COR-L47 (cell line): Measurements from ENCODE around the gene GMDS.

Source experiments
- DNase-seq: peaks from one replicate; lab custom pipeline; 2025; lab: John Stamatoyannopoulos, UW

Gene GMDS

DNA sequence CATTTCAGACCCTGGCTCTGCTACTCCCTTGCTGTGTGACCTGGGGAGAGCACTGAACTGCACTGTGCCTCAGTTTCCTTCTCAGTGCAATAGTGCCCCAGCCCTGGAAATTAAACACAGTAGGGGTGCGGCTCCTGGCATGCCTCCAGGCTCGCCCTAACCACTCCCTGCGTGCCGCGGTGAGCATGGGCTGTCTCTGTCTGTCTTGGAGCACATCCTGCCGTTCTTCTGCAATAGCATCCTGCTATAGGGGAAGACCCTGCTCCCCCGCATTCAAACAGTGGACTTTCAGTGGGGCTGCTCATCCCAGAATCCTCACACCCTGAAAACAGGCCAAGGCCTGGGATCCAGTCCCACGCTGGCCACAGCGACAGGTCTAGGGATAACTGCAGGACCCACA is 506.2 kb downstream of the GMDS start:
- no peak for DNase-seq

DNA sequence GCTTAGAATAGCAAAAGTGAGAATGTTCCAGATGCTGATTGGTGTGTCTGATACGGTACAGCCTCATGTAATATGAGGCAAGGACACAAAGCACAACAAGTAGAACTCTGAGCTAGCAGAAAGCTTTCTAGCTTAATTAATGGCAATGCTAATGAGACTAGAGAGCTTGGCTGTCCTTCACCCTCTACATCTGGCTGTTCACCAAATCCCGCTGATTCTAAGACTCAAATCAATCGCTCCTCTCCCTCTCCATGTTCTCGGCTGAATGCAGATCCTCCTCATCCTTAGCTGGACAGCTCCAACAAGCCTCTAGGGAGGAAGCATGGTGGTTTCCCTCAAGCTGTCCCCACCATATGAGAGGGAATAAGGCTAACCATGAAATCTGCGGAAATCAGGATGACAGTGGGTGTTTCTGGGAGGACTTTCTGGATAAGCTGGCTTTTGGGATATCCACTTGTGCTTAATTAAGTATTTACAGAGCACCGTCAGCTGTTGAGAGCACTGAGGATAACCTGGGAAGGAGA is 506.8 kb downstream of the GMDS start:
- DNase-seq: no peak

DNA sequence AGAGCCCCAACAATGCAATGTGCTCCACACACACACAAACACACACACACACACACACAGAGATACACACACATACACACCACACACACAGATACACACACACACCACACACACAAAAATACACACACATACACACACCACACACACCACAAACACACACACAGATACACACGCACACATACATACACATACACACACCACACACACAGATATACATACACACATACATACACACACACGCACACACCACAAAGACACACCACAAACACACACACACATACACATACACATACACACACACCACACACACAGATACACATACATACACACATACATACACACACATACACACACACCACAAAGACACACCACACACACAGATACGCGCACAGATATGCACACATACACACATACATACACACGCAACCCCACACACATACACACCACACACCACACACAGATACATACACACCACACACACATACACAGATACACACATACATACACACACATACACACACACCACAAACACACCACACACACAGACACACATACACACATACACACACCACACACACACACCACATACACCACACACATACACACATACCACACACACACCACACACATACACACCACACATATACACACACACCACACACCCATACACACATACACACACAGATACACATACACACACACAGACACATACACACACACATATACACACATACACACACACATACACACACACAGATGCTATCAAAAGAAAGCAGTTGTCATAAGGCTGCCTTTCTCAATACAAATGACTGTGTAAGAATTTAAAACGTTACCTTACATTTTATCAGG is 507.7 kb downstream of the GMDS start:
- no peak for DNase-seq

DNA sequence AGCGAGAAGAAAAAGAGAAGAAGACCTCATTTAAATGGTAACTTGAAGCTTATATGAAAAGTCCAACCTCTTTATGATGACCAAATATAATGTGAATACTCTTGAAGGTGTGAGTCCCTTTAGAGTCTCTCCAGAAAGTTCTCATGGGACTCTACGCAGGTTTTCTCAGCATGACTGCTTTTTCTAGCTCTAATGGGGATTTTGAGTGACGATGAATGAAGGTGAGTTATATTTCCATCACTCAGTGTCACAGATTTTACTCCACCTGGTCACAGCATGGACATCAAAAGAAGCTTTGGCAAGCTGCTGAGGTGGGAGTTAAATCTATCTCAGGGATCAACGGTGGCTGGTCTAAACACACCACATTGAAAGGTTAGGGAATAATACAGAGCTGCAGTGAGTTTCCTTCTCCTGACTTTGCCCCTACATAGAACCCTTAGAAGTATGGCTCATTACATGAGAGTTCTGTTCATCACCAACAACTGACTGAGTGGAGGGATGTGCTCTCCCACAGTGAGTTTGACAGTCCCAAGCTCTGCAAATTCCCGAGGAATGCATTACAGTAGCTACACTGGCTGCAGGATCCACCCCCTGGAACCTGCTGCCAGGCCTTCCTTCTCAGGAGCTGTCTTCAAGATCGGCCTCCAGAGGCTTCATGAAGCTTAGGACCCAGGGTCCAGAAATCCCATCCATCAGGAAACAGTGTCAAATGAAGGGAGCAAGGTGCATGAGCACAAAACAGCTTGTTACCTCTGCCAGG is 508.9 kb downstream of the GMDS start:
- no peak for DNase-seq

DNA sequence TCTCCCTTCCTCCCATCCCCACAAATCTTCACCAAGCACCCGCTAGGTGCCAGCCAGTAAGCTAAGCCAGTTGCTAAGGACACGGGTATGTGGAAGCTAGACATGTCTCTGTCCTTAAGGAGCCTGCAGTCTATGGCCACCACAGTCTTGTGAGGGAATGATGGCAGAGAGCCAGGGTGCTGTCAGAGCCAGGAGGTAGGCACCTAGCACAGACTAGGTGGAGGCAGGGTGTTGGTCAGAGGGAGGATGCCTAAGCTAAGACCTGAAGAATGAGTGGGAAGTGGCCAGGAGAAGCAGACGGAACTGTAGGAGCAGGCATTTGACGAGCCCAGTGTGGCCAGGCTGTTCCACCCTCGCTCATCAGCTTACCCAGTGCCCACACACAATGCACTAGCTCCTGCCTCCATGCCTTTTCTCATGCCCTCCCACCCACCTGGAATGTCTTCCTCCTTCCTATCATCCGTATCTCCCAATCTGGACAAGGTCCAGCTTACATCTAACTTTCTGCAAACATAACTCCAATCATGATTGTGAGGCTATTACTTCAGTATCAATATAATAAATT is 510.1 kb downstream of the GMDS start:
- DNase-seq: no peak

DNA sequence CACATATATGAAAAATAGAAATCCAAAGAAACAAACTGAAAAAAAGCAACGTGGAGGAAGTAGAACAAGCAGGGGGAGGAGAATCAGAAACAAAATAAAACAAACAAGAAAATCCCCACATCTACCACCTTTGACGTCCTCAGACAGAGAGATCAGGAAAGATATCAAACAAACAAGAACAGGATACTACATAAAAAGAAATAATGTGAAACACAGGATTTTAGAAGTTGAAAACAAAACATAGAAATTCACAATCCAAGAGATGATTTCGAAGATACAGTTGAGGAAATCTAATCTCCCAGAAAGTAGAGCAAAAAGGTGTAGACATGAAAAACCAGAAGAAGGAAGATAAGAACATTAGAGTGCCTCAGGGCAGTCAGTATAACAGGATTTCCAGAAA is 514.5 kb downstream of the GMDS start:
- DNase-seq: no peak

DNA sequence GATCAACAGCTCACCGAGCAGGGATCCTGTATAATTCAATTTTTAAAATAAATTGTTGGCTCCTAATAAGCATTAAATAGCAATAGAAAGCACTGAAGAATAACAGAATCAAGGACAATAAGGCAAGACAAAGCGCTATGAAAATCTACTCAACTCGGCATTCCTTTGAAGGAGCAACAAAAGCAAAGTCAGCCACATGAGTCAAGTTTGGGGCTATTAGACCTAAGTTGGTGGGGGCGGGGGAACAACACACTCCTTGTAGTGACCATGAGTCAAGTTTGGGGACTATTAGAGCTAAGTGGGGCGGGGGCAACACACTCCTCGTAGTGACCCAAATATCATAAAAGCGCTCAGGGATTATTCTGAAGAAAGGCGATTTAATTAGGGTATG is 515.7 kb downstream of the GMDS start:
- DNase-seq: no peak

DNA sequence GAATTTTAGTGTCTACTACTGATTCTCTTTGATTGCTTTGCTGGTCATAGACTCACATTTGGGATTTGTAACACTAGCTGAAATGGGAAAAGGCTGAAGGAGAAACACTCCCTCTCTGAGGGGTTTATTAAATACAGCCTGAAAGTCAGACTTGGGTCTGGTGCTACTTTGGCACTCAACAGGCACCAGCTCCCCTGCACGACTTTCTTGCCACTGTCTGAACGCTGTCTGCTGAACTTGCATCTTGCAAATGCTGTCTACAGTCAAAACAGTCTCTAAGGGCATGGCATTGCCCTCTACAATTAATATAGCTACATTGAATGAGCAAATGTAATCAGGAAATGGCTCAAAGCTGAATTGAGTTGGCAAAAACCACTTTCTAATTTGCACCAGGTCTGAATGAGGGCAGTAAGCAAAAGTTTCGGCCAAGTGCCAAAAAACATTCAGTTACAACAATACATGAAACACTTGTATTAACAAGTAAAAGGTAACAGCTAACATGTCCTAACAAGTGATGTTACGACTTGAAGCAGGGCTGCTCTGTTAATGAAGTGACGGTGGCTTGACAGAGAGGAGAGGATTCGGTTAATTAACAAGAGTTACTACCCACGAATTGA is 516.2 kb downstream of the GMDS start:
- DNase-seq: peak; percentile 32

DNA sequence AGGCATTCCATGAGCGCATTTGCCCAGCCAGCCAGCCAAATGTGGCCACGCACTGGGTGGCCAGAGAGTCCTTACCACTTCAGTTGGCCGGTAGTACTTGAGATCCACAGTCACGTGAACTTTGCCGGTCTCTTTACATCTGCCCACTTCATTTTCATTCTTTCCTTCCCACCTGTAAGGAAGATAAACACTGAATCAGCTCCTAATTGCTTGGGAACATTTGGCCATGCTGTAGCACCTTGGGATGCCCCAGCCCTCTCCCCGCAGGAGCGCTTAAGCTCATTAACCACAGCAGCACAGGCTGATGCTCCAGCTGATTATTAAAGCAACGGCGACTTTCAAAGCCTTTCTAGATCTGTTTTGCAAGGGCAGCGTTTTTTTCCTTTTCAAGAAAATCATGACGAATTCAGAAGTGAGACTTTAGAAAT is 519.0 kb downstream of the GMDS start:
- DNase-seq: peak; percentile 77

DNA sequence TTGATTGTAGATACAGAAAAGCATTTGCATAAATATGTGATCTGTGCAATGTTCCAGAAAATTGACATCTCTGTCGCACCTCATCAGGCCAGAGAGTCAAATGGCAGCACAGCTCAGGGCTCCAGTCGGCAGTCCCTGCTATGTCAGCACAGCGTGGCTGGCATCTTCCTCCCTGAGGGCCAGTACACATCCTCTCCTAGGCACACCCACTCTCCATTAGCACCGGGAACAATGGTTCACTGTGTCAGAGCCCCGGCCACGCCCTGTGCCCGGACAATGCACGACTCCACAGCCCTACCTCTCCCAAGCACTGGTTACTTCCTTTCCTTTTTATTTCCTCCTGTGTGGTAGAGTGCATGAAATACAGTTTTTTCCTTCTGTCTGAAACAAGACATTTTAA is 520.8 kb downstream of the GMDS start:
- DNase-seq: peak; percentile 13

DNA sequence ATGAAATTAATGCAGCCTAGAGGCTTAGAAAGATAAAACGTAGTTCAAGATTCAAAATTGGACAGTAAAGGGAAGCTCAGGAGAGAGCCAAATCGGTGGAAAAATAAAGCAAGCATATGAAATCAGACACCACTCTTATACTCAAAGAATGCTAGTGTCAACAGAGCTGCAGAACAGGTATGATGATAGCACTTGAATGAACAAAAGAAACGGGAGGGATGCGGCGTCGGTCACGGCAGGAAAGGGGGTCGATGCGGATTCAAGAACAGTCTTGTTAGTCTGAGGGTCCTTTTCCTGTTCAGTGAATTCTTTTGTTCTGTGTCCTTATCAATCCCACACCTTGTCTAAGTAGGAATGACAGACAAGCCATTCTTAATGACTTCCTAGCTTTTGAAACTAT is 521.3 kb downstream of the GMDS start:
- DNase-seq: no peak

DNA sequence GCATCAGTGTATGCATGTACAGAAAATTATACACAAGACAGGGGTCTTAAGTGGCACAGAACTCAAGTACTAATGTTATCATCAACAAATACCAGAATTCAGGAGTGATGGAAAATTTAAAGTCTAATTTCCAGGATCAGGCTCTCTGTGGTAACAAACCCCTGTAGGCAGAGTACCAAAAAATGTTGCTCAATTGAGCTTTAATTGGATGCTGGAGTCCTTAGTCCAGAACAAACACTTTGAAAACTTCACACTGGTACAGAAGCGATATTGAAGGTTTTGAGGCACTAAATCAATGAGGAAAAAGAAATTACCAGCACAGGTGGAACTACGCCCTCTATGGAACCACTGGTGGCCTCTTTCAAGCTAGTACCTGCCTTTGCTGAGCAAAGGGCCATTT is 522.6 kb downstream of the GMDS start:
- no peak for DNase-seq

DNA sequence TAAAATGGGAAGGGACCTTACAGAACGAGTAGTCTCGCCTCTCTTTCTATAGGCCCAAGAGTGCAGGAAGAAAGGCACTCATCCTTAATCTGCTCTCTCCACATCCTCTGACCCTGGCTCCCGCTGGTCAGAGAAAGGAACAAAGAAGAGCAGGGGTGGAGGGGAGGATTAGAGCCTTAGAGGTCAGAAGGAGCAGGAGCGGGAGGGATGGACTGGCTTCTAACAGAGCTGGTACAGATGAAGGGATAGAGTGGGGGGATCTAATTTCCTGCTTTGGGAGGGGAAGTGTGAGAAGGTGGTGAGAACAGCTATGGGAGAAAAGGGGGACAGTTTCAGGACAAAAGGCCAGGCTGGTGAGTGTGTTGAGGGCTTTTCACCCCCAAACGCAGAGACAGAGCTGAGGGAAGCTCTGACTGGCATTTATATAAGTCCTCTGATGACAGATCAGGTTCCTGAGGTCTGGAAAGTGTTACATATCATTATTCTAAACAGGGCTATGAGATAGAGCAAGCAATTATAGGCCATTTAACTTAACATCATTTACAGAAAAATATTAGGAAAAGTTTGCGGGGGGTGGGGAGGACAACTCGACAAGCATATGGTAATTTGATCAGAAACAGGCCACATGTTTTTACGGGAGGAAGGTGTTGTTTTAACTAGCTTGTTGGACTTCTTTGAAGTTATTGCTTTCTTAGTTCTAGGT is 524.6 kb downstream of the GMDS start:
- no peak for DNase-seq

DNA sequence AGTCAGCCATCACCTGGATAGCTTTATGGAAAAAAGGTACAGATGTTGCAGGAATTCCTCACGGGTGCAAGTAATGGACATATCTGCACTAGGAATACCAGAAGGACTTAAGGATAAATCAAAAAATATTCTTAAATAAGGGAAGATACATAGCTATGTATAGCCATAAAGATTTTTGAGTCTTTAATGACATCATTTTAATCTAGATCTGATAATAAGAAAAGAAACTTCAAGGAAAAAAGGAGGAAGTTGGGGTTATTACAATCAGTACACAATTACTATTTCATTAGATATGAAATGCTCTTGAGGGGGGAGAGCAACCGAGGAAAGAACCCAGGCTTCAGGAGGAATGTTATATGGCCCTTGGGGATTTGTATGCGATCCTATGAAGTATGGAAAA is 525.5 kb downstream of the GMDS start:
- no peak for DNase-seq

DNA sequence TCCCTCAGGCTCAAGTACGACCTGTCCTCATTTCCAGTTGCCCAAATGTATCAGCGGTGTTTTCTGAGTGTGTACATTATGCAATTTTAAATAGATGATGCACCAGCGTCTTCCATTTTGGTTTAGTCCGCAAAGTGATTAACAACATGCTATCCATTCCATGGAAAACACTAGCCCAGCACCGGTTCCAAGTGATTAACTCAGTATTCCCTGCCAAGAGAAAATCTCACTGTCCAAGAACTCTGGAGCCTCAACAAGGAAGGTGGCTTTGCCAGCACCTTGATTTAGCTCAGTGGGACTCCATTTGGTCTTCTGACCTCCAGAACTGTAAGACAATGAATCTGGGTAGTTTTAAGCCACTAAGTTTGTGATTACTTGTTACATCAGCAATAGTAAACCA is 528.5 kb downstream of the GMDS start:
- DNase-seq: no peak

DNA sequence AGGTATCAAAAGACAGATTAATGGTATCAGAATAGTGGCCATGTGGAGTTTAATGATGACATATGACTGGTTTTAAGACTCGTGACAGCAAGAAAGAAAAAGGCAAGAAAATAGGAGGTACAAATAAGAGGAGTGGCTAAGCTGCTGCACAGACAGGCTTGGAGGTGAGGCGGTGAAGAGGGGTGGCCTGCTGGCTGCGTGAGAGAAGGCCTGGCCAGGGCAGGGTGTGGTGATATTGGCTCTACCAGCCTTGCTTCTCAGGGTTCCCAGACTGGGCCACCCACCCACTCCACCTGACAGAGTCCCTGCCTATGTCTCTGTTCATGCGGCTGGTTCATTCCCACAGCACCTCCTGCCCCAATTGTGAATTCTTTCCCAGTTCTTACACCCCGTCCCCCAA is 529.0 kb downstream of the GMDS start:
- no peak for DNase-seq

DNA sequence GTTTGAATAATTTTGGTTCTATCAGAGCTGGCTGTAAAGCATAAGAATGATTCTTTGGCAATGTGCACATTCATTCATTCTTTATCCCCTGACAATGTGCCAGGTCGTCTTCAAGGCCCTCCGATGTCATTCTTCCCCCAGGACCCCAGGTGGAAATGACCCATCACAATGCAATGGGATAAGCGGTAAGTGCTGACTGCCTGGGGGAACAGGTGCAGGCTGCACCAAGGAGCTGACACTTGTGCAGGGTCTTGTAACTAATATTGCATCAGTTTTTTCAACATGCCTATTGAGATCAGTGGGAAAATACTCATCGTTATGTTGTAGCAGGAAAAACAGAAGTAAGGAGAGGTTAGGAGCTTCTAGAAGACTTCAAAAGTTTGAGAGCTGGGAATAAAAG is 530.1 kb downstream of the GMDS start:
- DNase-seq: no peak

DNA sequence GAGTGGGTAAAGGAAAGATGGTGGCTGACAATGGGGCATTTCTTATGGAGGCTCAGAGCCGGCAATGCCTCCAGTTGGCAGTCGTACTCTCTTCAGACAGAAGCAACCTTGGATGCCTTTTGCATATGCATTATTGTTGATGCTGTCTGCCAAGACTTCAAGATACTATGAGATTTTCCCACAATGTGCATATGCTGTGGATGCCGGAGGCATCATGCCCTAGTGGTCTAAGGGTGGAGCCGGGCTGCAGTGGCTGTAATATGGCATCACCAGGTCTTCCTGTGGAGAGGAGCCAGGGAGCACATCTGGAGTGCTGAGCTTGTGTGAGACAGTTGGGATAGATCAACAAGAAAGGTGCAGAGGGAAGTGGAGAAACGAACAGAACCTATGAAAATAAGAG is 530.8 kb downstream of the GMDS start:
- no peak for DNase-seq

DNA sequence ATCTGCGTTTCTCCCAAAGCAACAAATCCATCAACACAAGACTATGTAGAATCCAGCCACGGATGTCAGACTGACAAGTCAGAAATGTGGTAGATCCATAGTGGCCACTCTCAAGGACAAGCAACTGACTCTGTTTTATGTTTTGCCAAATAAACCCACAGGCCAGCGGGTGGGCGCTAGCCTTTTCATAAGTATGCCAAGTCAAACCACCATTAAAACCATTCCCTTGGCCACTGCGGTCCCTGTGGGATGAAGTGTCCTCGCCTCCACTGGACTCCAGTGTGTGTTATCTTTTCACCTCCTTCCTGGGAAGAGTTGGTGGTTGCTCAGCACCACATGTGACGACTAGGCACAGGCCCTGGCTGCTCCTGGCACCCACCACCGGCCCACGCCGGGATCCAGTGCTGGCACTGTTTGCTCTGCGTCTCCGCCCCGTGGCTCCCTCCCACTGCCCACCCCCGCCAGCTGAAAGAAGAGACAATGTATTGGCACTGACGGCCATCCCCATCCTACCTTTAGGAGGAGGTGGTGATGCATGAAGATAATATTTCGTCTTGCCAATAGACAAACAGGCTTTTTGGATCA is 532.3 kb downstream of the GMDS start:
- no peak for DNase-seq

DNA sequence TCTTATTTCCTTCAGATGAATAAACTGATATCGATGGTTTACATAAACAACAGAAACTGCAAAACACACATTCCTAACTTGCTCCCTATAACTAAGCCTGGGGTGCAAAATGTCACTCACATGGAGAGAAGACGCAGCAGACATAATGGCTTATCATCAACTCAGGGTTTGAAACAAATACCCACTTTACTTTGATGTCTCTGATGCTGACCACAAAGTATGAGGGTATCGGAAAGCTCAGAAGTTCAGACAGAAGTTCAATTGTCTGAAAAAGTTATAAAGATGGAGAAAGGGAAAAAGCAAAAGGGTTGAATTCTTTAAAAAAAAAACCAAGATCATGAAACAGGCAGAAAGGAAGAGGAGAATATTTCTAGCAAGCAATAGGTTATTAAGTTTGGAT is 533.0 kb downstream of the GMDS start:
- no peak for DNase-seq

DNA sequence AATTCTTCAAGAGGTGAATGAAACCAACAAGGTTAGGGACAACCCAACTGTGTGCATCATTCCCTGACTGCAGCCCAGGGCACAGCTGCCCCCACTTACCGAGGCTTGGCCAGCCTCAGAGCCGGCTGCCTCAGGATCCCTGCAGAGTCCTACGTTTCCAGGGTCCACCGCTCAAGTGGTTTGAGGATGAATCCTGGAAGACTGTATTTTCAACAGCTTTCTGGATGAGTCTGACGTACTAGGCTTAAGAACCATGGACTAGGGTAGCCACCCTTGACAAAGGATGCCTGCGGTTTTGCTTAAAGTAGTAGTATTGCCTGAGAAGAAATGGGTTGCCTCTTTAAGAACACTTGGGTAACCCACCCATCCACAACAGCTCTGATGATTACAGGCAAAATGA is 534.3 kb downstream of the GMDS start:
- no peak for DNase-seq

DNA sequence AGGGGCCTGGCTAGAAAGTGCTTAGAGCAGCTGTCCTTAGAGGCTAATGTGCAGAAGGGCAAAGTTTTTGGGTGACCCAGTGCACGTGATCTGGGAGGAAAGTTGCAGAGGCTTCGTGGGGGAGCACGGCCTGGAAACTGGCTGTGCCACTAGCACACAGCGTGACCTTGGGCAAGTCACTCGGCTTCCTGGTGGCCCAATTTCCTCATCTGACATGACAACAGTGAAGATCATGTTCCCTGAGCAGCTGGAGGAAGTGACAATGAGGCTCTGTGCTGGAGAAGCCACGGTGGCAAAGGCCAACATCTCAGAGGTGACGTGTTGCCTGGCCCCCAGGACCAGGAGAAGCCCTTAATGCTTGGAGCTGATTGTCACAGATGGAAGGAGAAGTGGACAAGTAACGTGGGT is 536.2 kb downstream of the GMDS start:
- no peak for DNase-seq
